OCI-LY7 (cell line): ENCODE data around the gene UBE2E1. TPM values are rescaled to one million over a fixed set of nuclear protein-coding genes. Genes with fewer than 3 reads are reported as not detected.

Experiments used
- BruUV-seq: library from RNA; stranded (reverse); fragments of 400-500 nt; replicated peaks from 2 replicates; lab custom pipeline; 2021; lab: Mats Ljungman, UMichigan
- CTCF ChIA-PET: fragments of 300-600 bp; sonication (Branson Sonifier 250); formaldehyde crosslinking; loops from one replicate; lab custom pipeline; 2022; ENCODE audit warnings: antibody characterized with exemption; ENCODE audit not compliant: unreplicated experiment; lab: Charles Lee
- POLR2A ChIA-PET: fragments of 300-600 bp; sonication (Branson Sonifier 250); formaldehyde crosslinking; loops from one replicate; lab custom pipeline; 2022; ENCODE audit warnings: antibody characterized with exemption; lab: Charles Lee
- DNase-seq: peaks from one replicate; pipeline ENCODE4 v3.0.0-alpha.2; 2015; ENCODE audit warnings: low spot score
- H2AFZ ChIP-seq: fragments of 200-600 bp; sonication (generic), shearing (Covaris generic); 2 replicates; pipeline ENCODE4 v1.6.1; 2014; ENCODE audit warnings: mild to moderate bottlenecking, antibody characterized with exemption, low read length, moderate library complexity
- H3K27ac ChIP-seq: fragments of 200-600 bp; sonication (generic); 2 replicates; pipeline ENCODE4 v1.5.1; 2014; ENCODE audit warnings: mixed run types, low read depth, mild to moderate bottlenecking, moderate library complexity, low read length, inconsistent platforms; ENCODE audit not compliant: poor library complexity, severe bottlenecking
- H3K36me3 ChIP-seq: fragments of 200-600 bp; sonication (generic); 2 replicates; pipeline ENCODE4 v1.6.1; 2014; ENCODE audit warnings: mild to moderate bottlenecking, antibody characterized with exemption, low read length, moderate library complexity, mixed read lengths; ENCODE audit not compliant: insufficient read depth
- H3K4me1 ChIP-seq: fragments of 200-600 bp; sonication (generic); 2 replicates; pipeline ENCODE4 v1.5.1; 2014; ENCODE audit warnings: mild to moderate bottlenecking, low read length; ENCODE audit not compliant: insufficient read depth, poor library complexity, severe bottlenecking
- H3K4me2 ChIP-seq: fragments of 200-600 bp; sonication (generic); 2 replicates; pipeline ENCODE4 v1.6.1; 2014; ENCODE audit warnings: mild to moderate bottlenecking, low read length
- H3K4me3 ChIP-seq: fragments of 200-600 bp; sonication (generic); 2 replicates; pipeline ENCODE4 v1.5.1; 2014; ENCODE audit warnings: mild to moderate bottlenecking, low read depth, low read length; ENCODE audit not compliant: poor library complexity, severe bottlenecking
- H3K79me2 ChIP-seq: fragments of 200-600 bp; sonication (generic); 2 replicates; pipeline ENCODE4 v1.6.1; 2016; ENCODE audit warnings: low read depth, mild to moderate bottlenecking, low read length, moderate library complexity, mixed read lengths; ENCODE audit not compliant: insufficient read depth
- H3K9me2 ChIP-seq: fragments of 200-600 bp; sonication (generic); 2 replicates; pipeline ENCODE4 v1.6.1; 2016; ENCODE audit warnings: mild to moderate bottlenecking, low read length, mixed read lengths; ENCODE audit not compliant: insufficient read depth
- H3K9me3 ChIP-seq: fragments of 200-600 bp; sonication (generic); 2 replicates; pipeline ENCODE4 v1.6.1; 2014; ENCODE audit warnings: mild to moderate bottlenecking, mixed run types, low read length, mixed read lengths
- H4K20me1 ChIP-seq: fragments of 200-600 bp; sonication (generic); 2 replicates; pipeline ENCODE4 v1.6.1; 2014; ENCODE audit warnings: mild to moderate bottlenecking, antibody characterized with exemption, low read length, moderate library complexity, mixed read lengths; ENCODE audit not compliant: insufficient read depth
- EZH2phosphoT487 ChIP-seq: fragments of 200-600 bp; sonication (generic); IDR thresholded peaks from 2 replicates; pipeline ENCODE4 v1.6.1; 2018; ENCODE audit warnings: low read depth, borderline replicate concordance, mild to moderate bottlenecking, mixed run types, antibody characterized with exemption, low read length, moderate library complexity, mixed read lengths
- intact Hi-C: fragments of 100-400 bp; cut with micrococcal nuclease; formaldehyde crosslinking; loops from one replicate; pipeline ENCODE4 v1.10.0; 2022; ENCODE audit not compliant: unreplicated experiment
- total RNA-seq, 2 experiments: library from RNA; depleted of rRNA in 1 of 2; stranded (reverse); fragments of >200 nt in 1 of 2; shearing (Covaris generic) in 1 of 2; gene quantifications; 2 replicates each; pipeline ENCODE4 v1.2.3, GENCODE V29; 2014 to 2022
- TF ChIP-seq, protein P1 (sequence below): fragments of 200-600 bp; sonication (generic); conservative IDR thresholded peaks from 2 replicates; pipeline ENCODE4 v1.5.1; 2014; ENCODE audit warnings: mild to moderate bottlenecking, antibody characterized with exemption, low read length, moderate library complexity, mixed read lengths

Gene UBE2E1
- total RNA-seq, 2 experiments from 2014 or later: 126 to 142 TPM

GRCh38 chr3:23928524-23928923 is 122.8 kb downstream of the UBE2E1 start:
- intact Hi-C loops: no loop called here
- Histone ChIP-seq H4K20me1 (no peaks in the 10 kb centered on the region), H3K4me2 (no peak overlapping the region), H3K9me3 (no peaks in the 10 kb centered on the region), H3K36me3 (no peaks in the 10 kb centered on the region), H3K9me2 (no peaks in the 10 kb centered on the region), H3K79me2 (no peaks in the 10 kb centered on the region), H3K4me3 (no peak overlapping the region), H3K4me1 (peaks cover 6% of the 10 kb centered on the region), H3K27ac (no peak overlapping the region), H2AFZ (no peak overlapping the region)
- TF ChIP-seq, protein P1, sequence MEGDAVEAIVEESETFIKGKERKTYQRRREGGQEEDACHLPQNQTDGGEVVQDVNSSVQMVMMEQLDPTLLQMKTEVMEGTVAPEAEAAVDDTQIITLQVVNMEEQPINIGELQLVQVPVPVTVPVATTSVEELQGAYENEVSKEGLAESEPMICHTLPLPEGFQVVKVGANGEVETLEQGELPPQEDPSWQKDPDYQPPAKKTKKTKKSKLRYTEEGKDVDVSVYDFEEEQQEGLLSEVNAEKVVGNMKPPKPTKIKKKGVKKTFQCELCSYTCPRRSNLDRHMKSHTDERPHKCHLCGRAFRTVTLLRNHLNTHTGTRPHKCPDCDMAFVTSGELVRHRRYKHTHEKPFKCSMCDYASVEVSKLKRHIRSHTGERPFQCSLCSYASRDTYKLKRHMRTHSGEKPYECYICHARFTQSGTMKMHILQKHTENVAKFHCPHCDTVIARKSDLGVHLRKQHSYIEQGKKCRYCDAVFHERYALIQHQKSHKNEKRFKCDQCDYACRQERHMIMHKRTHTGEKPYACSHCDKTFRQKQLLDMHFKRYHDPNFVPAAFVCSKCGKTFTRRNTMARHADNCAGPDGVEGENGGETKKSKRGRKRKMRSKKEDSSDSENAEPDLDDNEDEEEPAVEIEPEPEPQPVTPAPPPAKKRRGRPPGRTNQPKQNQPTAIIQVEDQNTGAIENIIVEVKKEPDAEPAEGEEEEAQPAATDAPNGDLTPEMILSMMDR: no peak
- TF ChIP-seq EZH2phosphoT487: no peak
- DNase-seq: no peak
- CTCF ChIA-PET: interaction anchor here (0.5 kb wide), 1 partner anchor 550 kb away, joined by 3 read pairs; no protein-coding TSS in a partner anchor
- POLR2A ChIA-PET: interaction anchor here (0.7 kb wide), 2 partner anchors 247 to 1194 kb away, joined by 6 to 7 read pairs; no protein-coding TSS in a partner anchor
- no TSS peak for BruUV-seq

- BruUV-seq: no TSS peak
- Histone ChIP-seq H4K20me1 (no peaks in the 10 kb centered on the region), H3K36me3 (no peaks in the 10 kb centered on the region), H3K4me3 (no peak overlapping the region), H2AFZ (peak overlapping the region; percentile 21), H3K9me3 (no peaks in the 10 kb centered on the region), H3K79me2 (no peaks in the 10 kb centered on the region), H3K9me2 (no peaks in the 10 kb centered on the region), H3K4me2 (no peak overlapping the region), H3K27ac (no peak overlapping the region), H3K4me1 (peaks cover 6% of the 10 kb centered on the region)
- ChIA-PET CTCF (no interaction called here), POLR2A (interaction anchor here (1.2 kb wide), 1 partner anchor 15 kb away, joined by 4 read pairs; the partner anchor contains the start of genes NKIRAS1 and RPL15)
- intact Hi-C loops: no loop called here
- no peak for DNase-seq
- TF ChIP-seq, protein P1: no peak
- no peak for TF ChIP-seq EZH2phosphoT487
Observed at GRCh38 chr3:23931597-23931996, 125.8 kb downstream of the UBE2E1 start.

DNA sequence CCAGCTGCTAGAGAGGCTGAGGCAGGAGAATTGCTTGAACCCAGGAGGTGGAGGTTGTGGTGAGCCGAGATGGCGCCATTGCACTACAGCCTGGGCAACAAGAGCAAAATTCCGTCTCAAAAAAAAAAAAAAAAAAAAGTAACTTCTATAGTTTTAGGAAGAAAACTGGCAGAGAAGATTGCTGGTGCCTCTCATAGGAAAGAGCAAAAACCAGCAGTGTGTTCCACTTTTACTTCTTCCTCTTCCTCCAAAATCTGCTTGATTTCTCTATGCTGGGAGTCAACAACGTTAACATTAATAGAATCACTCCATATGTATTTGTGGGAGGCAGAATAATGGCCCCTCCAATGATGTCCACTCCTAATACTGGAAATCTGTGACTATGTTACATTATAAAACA is 126.8 kb downstream of the UBE2E1 start:
- Histone ChIP-seq H3K4me3 (no peak overlapping the region), H3K4me2 (no peak overlapping the region), H4K20me1 (no peaks in the 10 kb centered on the region), H3K9me2 (no peaks in the 10 kb centered on the region), H3K79me2 (no peaks in the 10 kb centered on the region), H3K36me3 (no peaks in the 10 kb centered on the region), H3K27ac (no peak overlapping the region), H2AFZ (no peak overlapping the region), H3K4me1 (peaks cover 6% of the 10 kb centered on the region), H3K9me3 (no peaks in the 10 kb centered on the region)
- no peak for DNase-seq
- POLR2A ChIA-PET: interaction anchor here (2.2 kb wide), 1 partner anchor 12 kb away, joined by 5 read pairs; no protein-coding TSS in a partner anchor
- TF ChIP-seq, protein P1: no peak
- TF ChIP-seq EZH2phosphoT487: no peak
- intact Hi-C loops: no loop called here
- CTCF ChIA-PET: no interaction called here
- no TSS peak for BruUV-seq
